Gastrocnemius medialis (tissue), 4 donors: ENCODE results near the gene ZNF641. TPM values are rescaled to one million over a fixed set of nuclear protein-coding genes. Genes with fewer than 3 reads are reported as not detected.

Source experiments
- ATAC-seq, 2 donors: fragments of 150-250 bp; one replicate each; pipeline ENCODE4 v1.9.1; 2016
- DNase-seq, 2 donors: peaks; one replicate each; pipeline ENCODE4 v3.0.0-alpha.2; 2019
- H3K27ac ChIP-seq, 4 donors: fragments of 200-600 bp; sonication (generic); 1 replicate in 1 of 4; 2 replicates in 3 of 4; pipeline ENCODE4 v1.5.1; 2016 to 2018; ENCODE audit warnings: mild to moderate bottlenecking in 2 of 4, moderate library complexity in 1 of 4
- H3K27me3 ChIP-seq, 3 donors: fragments of 200-600 bp; sonication (generic) in 2 of 3; 1 replicate in 1 of 3; 2 replicates in 2 of 3; pipeline versions ENCODE4 v1.5.1 to v1.6.0; 2016 to 2019; ENCODE audit warnings: mild to moderate bottlenecking in 1 of 3, moderate library complexity in 1 of 3
- H3K36me3 ChIP-seq, 2 donors: fragments of 200-600 bp; sonication (generic) in 1 of 2; one replicate each; pipeline ENCODE4 v1.5.1; 2017 to 2018
- H3K4me1 ChIP-seq, 2 donors: fragments of 200-600 bp; sonication (generic) in 1 of 2; one replicate each; pipeline ENCODE4 v1.5.1; 2016 to 2017; ENCODE audit warnings: mild to moderate bottlenecking in 2 of 2
- H3K4me3 ChIP-seq, 4 donors: fragments of 200-600 bp; sonication (generic) in 3 of 4; 1 replicate in 1 of 4; 2 replicates in 3 of 4; pipeline ENCODE4 v1.5.1; 2016 to 2019; ENCODE audit warnings: mild to moderate bottlenecking in 2 of 4
- H3K9me3 ChIP-seq, 3 donors: fragments of 200-600 bp; sonication (generic) in 2 of 3; 1 replicate in 1 of 3; 2 replicates in 2 of 3; pipeline ENCODE4 v1.5.1; 2016 to 2019
- CTCF ChIP-seq, 5 experiments: fragments of 450-650 bp in 3 of 5; fragments of 200-600 bp in 2 of 5; sonication (generic) in 2 of 5; IDR thresholded peaks in 4 of 5; conservative IDR thresholded peaks in 1 of 5; 1 replicate in 4 of 5; 2 replicates in 1 of 5; pipeline ENCODE4 v1.5.1; 2016 to 2019; ENCODE audit warnings: antibody characterized with exemption in 5 of 5, mild to moderate bottlenecking in 3 of 5, moderate library complexity in 3 of 5
- POLR2A ChIP-seq, 2 donors: fragments of 450-650 bp; IDR thresholded peaks; one replicate each; pipeline ENCODE4 v1.6.1; 2017; ENCODE audit warnings: antibody characterized with exemption in 2 of 2, mild to moderate bottlenecking in 2 of 2, moderate library complexity in 2 of 2
- in situ Hi-C, 4 donors: fragments of 200-750 bp; cut with MboI; loops; one replicate each; pipeline versions ENCODE4 v1.15.0 to v1.8.0; 2017; ENCODE audit warnings: low sequenced_read_pairs in 4 of 4
- intact Hi-C: fragments of 100-400 bp; cut with DNase I; formaldehyde crosslinking; loops from one replicate; pipeline ENCODE4 v1.15.1; 2023; ENCODE audit warnings: low total_unique reads
- total RNA-seq, 4 donors: library from RNA; depleted of rRNA; stranded (reverse); fragments of >200 nt; gene quantifications; one replicate each; pipeline versions ENCODE4 v1.1.0 to v1.2.3, GENCODE V29; 2016

Gene ZNF641
- total RNA-seq, 4 donors from 2014 or later, result 31.8 to 43.1 (median 34.2) TPM

- no peak for TF ChIP-seq POLR2A (IDR thresholded peaks at IDR 0.05)
- TF ChIP-seq CTCF (IDR thresholded peaks at IDR 0.05 in 4 of 5, conservative IDR thresholded peaks at IDR 0.05 in 1 of 5), result no peak
- no peaks in the 10 kb centered on the region for H3K9me3 ChIP-seq
- no peak for ATAC-seq
- in situ Hi-C loops, result no loop called here
- H3K27me3 ChIP-seq, result no peaks in the 10 kb centered on the region
- peaks cover 17 to 24% of the 10 kb centered on the region in 2 donors for H3K4me1 ChIP-seq
- peak overlapping the region in 3 of 4 donors; percentile 92 to 98 (median 94) for H3K27ac ChIP-seq
- DNase-seq, result no peak
- H3K4me3 ChIP-seq, result no peak overlapping the region
- intact Hi-C loops, result loop anchor here (5.0 to 10.0 kb wide), 5 partner anchors 247 to 515 kb away; partner anchors contain the start of genes CACNB3, DDX23, KANSL2 and RND1
- peaks cover 0 to 10% of the 10 kb centered on the region in 2 donors for H3K36me3 ChIP-seq
Measured at GRCh38 chr12:48352157-48352760, 1.5 kb upstream of the ZNF641 start.

DNA sequence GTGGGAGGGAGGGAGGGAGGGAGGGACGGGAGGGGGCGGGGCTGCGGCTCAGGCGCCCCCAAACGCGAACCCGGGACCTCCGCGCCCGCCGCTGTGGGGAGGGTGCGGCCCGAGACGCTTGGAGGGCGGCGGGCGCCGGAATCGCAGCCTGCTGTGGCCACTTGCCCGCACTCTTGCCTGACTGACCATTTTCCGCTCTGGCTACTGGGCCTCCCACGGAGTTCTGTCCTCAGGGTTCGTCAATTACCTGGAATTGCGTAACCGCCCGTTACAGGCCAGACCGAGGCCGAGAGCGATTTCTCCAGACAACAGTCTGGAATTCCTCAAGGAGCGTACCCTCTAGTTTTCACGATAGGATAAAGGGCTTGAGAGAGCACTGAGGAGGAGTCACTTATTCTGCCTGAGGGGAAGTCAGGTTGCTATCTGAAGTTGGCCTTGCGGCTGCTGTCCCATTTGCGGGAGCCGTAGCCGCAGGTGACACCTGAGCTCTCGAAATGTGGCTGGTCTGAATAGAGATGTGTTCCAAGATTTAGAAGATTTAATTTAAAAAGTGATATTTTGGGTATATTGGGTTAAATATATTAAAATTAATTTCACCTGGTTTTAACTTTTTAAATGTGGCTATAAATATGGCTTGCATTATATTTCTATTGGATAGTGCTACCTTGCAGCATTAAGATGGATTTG lies 446 bp upstream of the ZNF641 start:
- peak; percentile 63 to 78 for DNase-seq
- TF ChIP-seq CTCF (IDR thresholded peaks at IDR 0.05 in 4 of 5, conservative IDR thresholded peaks at IDR 0.05 in 1 of 5) (peak in 1 of 5 experiments; percentile 17), POLR2A (IDR thresholded peaks at IDR 0.05) (peak; percentile 55 to 60)
- Histone ChIP-seq H3K36me3 (peaks cover 0 to 21% of the 10 kb centered on the region in 2 donors), H3K4me1 (peaks cover 17 to 24% of the 10 kb centered on the region in 2 donors), H3K4me3 (peak overlapping the region; percentile 79 to 94 (median 90)), H3K27me3 (no peaks in the 10 kb centered on the region), H3K27ac (peak overlapping the region; percentile 92 to 98 (median 95)), H3K9me3 (no peaks in the 10 kb centered on the region)
- ATAC-seq, result peak; percentile 74 to 83
- in situ Hi-C loops (no loop called here), intact Hi-C loops (loop anchor here (2.0 to 10.0 kb wide), 6 partner anchors 246 to 516 kb away; partner anchors contain the start of genes CACNB3, CCNT1, DDX23 and KANSL2)

DNA sequence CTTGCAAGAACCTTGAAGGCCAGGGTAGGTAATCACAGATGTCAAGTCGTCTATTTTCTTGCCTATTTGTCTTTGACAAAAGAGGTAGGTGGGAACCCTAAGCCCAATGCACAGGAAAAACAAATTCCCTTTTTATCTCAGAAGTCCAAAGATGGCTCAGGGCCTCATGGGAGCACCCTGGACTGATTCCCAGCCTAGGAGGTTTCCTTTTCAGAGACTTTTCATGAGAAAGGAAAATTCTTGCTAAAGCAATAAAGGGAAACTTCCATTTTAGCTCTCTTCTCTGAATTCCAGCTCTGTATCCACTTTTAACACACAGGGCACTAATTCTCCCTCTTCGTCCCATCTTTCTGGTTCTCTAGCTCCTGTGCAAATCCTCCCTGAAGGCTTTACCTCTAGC lies 1.2 kb downstream of the ZNF641 start:
- Histone ChIP-seq H3K9me3 (no peaks in the 10 kb centered on the region), H3K4me1 (peaks cover 17 to 24% of the 10 kb centered on the region in 2 donors), H3K36me3 (peaks cover 0 to 38% of the 10 kb centered on the region in 2 donors), H3K27me3 (no peaks in the 10 kb centered on the region), H3K27ac (peak overlapping the region; percentile 92 to 98 (median 95)), H3K4me3 (peak overlapping the region; percentile 79 to 94 (median 90))
- in situ Hi-C loops, result no loop called here
- intact Hi-C loops, result no loop called here
- no peak for DNase-seq
- no peak for ATAC-seq
- TF ChIP-seq POLR2A (IDR thresholded peaks at IDR 0.05) (no peak), CTCF (IDR thresholded peaks at IDR 0.05 in 4 of 5, conservative IDR thresholded peaks at IDR 0.05 in 1 of 5) (no peak)

DNA sequence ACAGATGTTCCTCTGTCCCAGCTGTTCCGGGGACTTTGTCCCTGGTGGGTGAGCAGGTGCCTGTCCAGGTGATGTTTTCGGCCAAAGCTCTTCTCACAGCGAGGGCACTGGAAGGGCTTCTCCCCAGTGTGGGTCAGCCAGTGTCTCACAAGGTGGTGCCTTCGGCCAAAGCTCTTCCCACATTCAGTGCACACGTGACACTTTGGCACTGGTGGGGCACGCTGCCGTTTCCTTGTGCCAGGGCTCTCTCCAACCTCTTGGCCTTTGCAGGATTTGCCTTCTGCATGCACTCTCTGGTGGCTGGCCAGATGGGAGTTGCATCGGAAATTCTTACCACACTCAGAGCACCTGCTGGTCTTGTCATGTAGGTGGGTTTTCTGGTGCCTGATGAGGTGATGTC lies 7.7 kb downstream of the ZNF641 start:
- no peaks in the 10 kb centered on the region for H3K27me3 ChIP-seq
- no peak for TF ChIP-seq CTCF (IDR thresholded peaks at IDR 0.05 in 4 of 5, conservative IDR thresholded peaks at IDR 0.05 in 1 of 5)
- TF ChIP-seq POLR2A (IDR thresholded peaks at IDR 0.05), result no peak
- H3K36me3 ChIP-seq, result peaks cover 0 to 70% of the 10 kb centered on the region in 2 donors
- H3K4me3 ChIP-seq, result no peak overlapping the region
- ATAC-seq (no peak), DNase-seq (no peak)
- in situ Hi-C loops (no loop called here), intact Hi-C loops (no loop called here)
- no peak overlapping the region for H3K27ac ChIP-seq
- H3K9me3 ChIP-seq, result no peaks in the 10 kb centered on the region
- no peaks in the 10 kb centered on the region for H3K4me1 ChIP-seq
